DND-41 (cell line): Measurements from ENCODE around the gene SMIM35.

Experiments
- ATAC-seq: fragments of 200-7000 bp; cut with Tn5 transposase; 3 replicates; pipeline ENCODE4 v1.9.1; 2021; ENCODE audit warnings: low read depth; ENCODE audit not compliant: insufficient read depth
- DNase-seq: peaks from one replicate; pipeline ENCODE4 v3.0.0-alpha.2; 2020
- H2AFZ ChIP-seq: 2 replicates; pipeline ENCODE4 v1.6.0; 2012; ENCODE audit warnings: low read depth, low read length
- H3K27ac ChIP-seq: 2 replicates; pipeline ENCODE4 v1.5.1; 2012; ENCODE audit warnings: low read length, inconsistent platforms
- H3K27me3 ChIP-seq: fragments of 200-600 bp; sonication (generic); 2 replicates; pipeline ENCODE4 v1.6.0; 2012; ENCODE audit warnings: low read length, mild to moderate bottlenecking, inconsistent platforms; ENCODE audit not compliant: insufficient read depth, poor library complexity
- H3K36me3 ChIP-seq: 2 replicates; pipeline ENCODE4 v1.5.1; 2012; ENCODE audit warnings: low read length, inconsistent platforms; ENCODE audit not compliant: insufficient read depth
- H3K4me1 ChIP-seq: 2 replicates; pipeline ENCODE4 v1.5.1; 2012; ENCODE audit warnings: mild to moderate bottlenecking, low read length; ENCODE audit not compliant: insufficient read depth
- H3K4me2 ChIP-seq: 2 replicates; pipeline ENCODE4 v1.6.0; 2012; ENCODE audit warnings: mild to moderate bottlenecking, moderate library complexity, low read length, inconsistent platforms; ENCODE audit not compliant: insufficient read depth
- H3K4me3 ChIP-seq, 2 experiments: fragments of 200-600 bp in 1 of 2; shearing (Covaris generic) in 1 of 2; 2 replicates each; pipeline ENCODE4 v1.5.1; 2012 to 2016; ENCODE audit warnings: inconsistent platforms in 2 of 2, low read length in 2 of 2, mild to moderate bottlenecking in 2 of 2, low read depth in 1 of 2, moderate library complexity in 1 of 2
- H3K79me2 ChIP-seq: 2 replicates; pipeline ENCODE4 v1.6.0; 2012; ENCODE audit warnings: low read length, inconsistent platforms; ENCODE audit not compliant: insufficient read depth
- H3K9ac ChIP-seq: 2 replicates; pipeline ENCODE4 v1.6.0; 2012; ENCODE audit warnings: low read depth, mild to moderate bottlenecking, inconsistent platforms, low read length, moderate library complexity
- H3K9me3 ChIP-seq: 2 replicates; pipeline ENCODE4 v1.5.1; 2012; ENCODE audit warnings: low read length, moderate library complexity, mild to moderate bottlenecking, inconsistent platforms; ENCODE audit not compliant: insufficient read depth, severe bottlenecking
- H4K20me1 ChIP-seq: 2 replicates; pipeline ENCODE4 v1.6.0; 2012; ENCODE audit warnings: low read length; ENCODE audit not compliant: insufficient read depth
- CTCF ChIP-seq: IDR thresholded peaks from 2 replicates; pipeline ENCODE4 v1.5.1; 2012; ENCODE audit warnings: borderline replicate concordance, low read length, moderate library complexity, mild to moderate bottlenecking; ENCODE audit not compliant: poor library complexity, severe bottlenecking; ENCODE audit errors: extremely low read depth
- EZH2 ChIP-seq: IDR thresholded peaks from 3 replicates; pipeline ENCODE4 v1.6.1; 2012; ENCODE audit warnings: borderline replicate concordance, low read depth, mild to moderate bottlenecking, moderate library complexity, low read length, inconsistent platforms; ENCODE audit not compliant: severe bottlenecking

The SMIM35 gene

GRCh38 chr11:117958949-117959348 lies 127.8 kb downstream of the SMIM35 start:
- ATAC-seq (no peak), DNase-seq (no peak)
- Histone ChIP-seq H3K36me3 (no peaks in the 10 kb centered on the region), H3K9ac (no peak overlapping the region), H3K27ac (no peak overlapping the region), H3K9me3 (no peaks in the 10 kb centered on the region), H2AFZ (no peak overlapping the region), H3K4me3 (no peak overlapping the region), H3K27me3 (no peaks in the 10 kb centered on the region), H3K4me1 (peaks cover 9% of the 10 kb centered on the region), H3K4me2 (no peak overlapping the region), H4K20me1 (no peaks in the 10 kb centered on the region), H3K79me2 (no peaks in the 10 kb centered on the region)
- TF ChIP-seq EZH2 = no peak
- TF ChIP-seq CTCF = no peak
